H1 (cell line): ENCODE results near the gene AICDA. TPM values are rescaled to one million over a fixed set of nuclear protein-coding genes. Genes with fewer than 3 reads are reported as not detected.

Experiments
- CREB1 ChIP-seq: IDR thresholded peaks from 2 replicates; pipeline ENCODE4 v1.6.1; 2012; ENCODE audit warnings: inconsistent platforms
- JUND ChIP-seq: IDR thresholded peaks from 2 replicates; pipeline ENCODE4 v1.6.1; 2011; ENCODE audit warnings: mild to moderate bottlenecking, improper control_type of control experiment, low read length
- POLR2AphosphoS5 ChIP-seq: IDR thresholded peaks from 2 replicates; pipeline ENCODE4 v1.6.1; 2011; ENCODE audit warnings: low read depth, low read length
- polyA plus RNA-seq, 7 experiments: library from polyadenylated mRNA; depleted of rRNA in 3 of 7; stranded (reverse) in 5 of 7; unstranded in 2 of 7; fragments of >200 nt in 5 of 7; fragments of 200-250 nt in 2 of 7; gene quantifications; 1 replicate in 5 of 7; 2 replicates in 1 of 7; 4 replicates in 1 of 7; pipeline versions ENCODE4 v1.2.1 to v1.2.3, GENCODE V29; 2011 to 2013; ENCODE audit warnings: missing spikeins in 2 of 7, mixed read lengths in 2 of 7
- total RNA-seq: library from RNA; stranded (reverse); fragmentation: NEBNext Ultra II Directional; extraction: Animal tissue kit (Norgen Biotek cat#: 25700); gene quantifications from 2 replicates; pipeline ENCODE4 v1.2.1, GENCODE V29; 2021

The AICDA gene
- total and polyA plus RNA-seq, 2 of the 8 experiments (the other 6 are each of a cell fraction or from before 2014, with no cell fraction given) = not detected

GRCh38 chr12:8638951-8639350, 26.3 kb upstream of the AICDA start (continued):
- TF ChIP-seq JUND (no peak), CREB1 (no peak), POLR2AphosphoS5 (no peak)
